HepG2 (cell line): Measurements from ENCODE around the gene ZKSCAN8. TPM values are rescaled to one million over a fixed set of nuclear protein-coding genes. Genes with fewer than 3 reads are reported as not detected.
"Not testable (repeated sequence)": the region's sequence is repeated elsewhere in the genome, so short reads cannot be mapped to it uniquely, and the experiment has no call there.

Experiments
- ATAC-seq: fragments of 200-7000 bp; cut with Tn5 transposase; 3 replicates; pipeline ENCODE4 v1.9.1; 2020; ENCODE audit warnings: mild to moderate bottlenecking, moderate library complexity
- BruUV-seq: library from RNA; stranded (reverse); fragments of 400-500 nt; replicated peaks from 2 replicates; lab custom pipeline; 2021; lab: Mats Ljungman, UMichigan
- CTCF ChIA-PET: fragments of 300-600 bp; formaldehyde crosslinking; extraction: SDS; loops from one replicate; lab custom pipeline; 2021; ENCODE audit warnings: low total read pairs, inconsistent platforms, low intra/inter-chr PET ratio; lab: Yijun Ruan, JAX
- POLR2A ChIA-PET: fragments of 350-600 bp; sonication (Branson Sonifier 250); formaldehyde crosslinking; loops from one replicate; lab custom pipeline; 2020; ENCODE audit warnings: antibody characterized with exemption, inconsistent platforms; lab: Yijun Ruan, JAX
- DNase-seq: peaks from one replicate; pipeline ENCODE4 v3.0.0-alpha.2; 2015; ENCODE audit warnings: low spot score
- FAIRE-seq: peaks from 3 replicates; lab custom pipeline; 2011; peaks lifted over from hg19 to GRCh38; lab: Jason Lieb, UNC
- H2AFZ ChIP-seq: one replicate; pipeline ENCODE4 v1.6.1; 2011; ENCODE audit warnings: low read length, inconsistent platforms
- H3K27ac ChIP-seq: fragments of 300-600 bp; 3 replicates; pipeline ENCODE4 v1.8.0; 2011; ENCODE audit warnings: mixed run types, mild to moderate bottlenecking, mixed read lengths, low read length, inconsistent platforms; ENCODE audit not compliant: insufficient read depth; ENCODE audit errors: extremely low read length
- H3K27me3 ChIP-seq, 2 experiments: fragments of 200-600 bp in 1 of 2; 2 replicates in 1 of 2; 3 replicates in 1 of 2; pipeline versions ENCODE4 v1.6.0 to v1.8.0; 2011; ENCODE audit warnings: low read length in 2 of 2, mild to moderate bottlenecking in 2 of 2, moderate library complexity in 2 of 2, inconsistent platforms in 1 of 2; ENCODE audit not compliant: insufficient read depth in 2 of 2, control insufficient read depth in 1 of 2
- H3K36me3 ChIP-seq, 2 experiments: fragments of 200-600 bp in 1 of 2; replicated peaks in 1 of 2; 2 replicates in 1 of 2; 3 replicates in 1 of 2; pipeline versions ENCODE4 v1.5.1 to v1.8.0; 2011; ENCODE audit warnings: low read length in 2 of 2, inconsistent platforms in 1 of 2; ENCODE audit not compliant: insufficient read depth in 2 of 2, control insufficient read depth in 1 of 2
- H3K4me1 ChIP-seq: 2 replicates; pipeline ENCODE4 v1.5.1; 2012; ENCODE audit warnings: low read length, inconsistent platforms; ENCODE audit not compliant: insufficient read depth
- H3K4me2 ChIP-seq: 2 replicates; pipeline ENCODE4 v1.6.0; 2011; ENCODE audit warnings: low read depth, low read length, inconsistent platforms
- H3K4me3 ChIP-seq, 3 experiments: fragments of 200-600 bp in 1 of 3; sonication (generic), shearing (Covaris generic) in 1 of 3; replicated peaks in 1 of 3; 2 replicates each; pipeline ENCODE4 v1.5.1; 2011 to 2016; ENCODE audit warnings: low read length in 3 of 3, inconsistent platforms in 2 of 3, low read depth in 2 of 3, mild to moderate bottlenecking in 2 of 3, control low read depth in 1 of 3, mixed read lengths in 1 of 3; ENCODE audit not compliant: insufficient read depth in 1 of 3
- H3K79me2 ChIP-seq: one replicate; pipeline ENCODE4 v1.6.1; 2011; ENCODE audit warnings: low read length, inconsistent platforms; ENCODE audit not compliant: insufficient read depth
- H3K9ac ChIP-seq: 2 replicates; pipeline ENCODE4 v1.6.0; 2011; ENCODE audit warnings: mild to moderate bottlenecking, low read depth, low read length, inconsistent platforms; ENCODE audit not compliant: insufficient read depth
- H3K9me3 ChIP-seq: 2 replicates; pipeline ENCODE4 v1.5.1; 2012; ENCODE audit warnings: mild to moderate bottlenecking, low read length
- H4K20me1 ChIP-seq: 2 replicates; pipeline ENCODE4 v1.6.0; 2011; ENCODE audit warnings: inconsistent platforms, mild to moderate bottlenecking, low read length, moderate library complexity; ENCODE audit not compliant: insufficient read depth
- ZBTB40 ChIP-seq, 2 experiments: fragments of 450-650 bp in 1 of 2; sonication (generic) in 1 of 2; formaldehyde crosslinking in 1 of 2; IDR thresholded peaks; 2 replicates each; pipeline versions ENCODE4 v1.6.1 to v1.8.0; 2016 to 2022; ENCODE audit warnings: antibody characterized with exemption in 1 of 2, mild to moderate bottlenecking in 1 of 2, missing genetic modification reagents in 1 of 2
- WGBS: methylation state at CpG from one replicate; pipeline ENCODE4 v1.1.6; 2017; ENCODE audit warnings: low lambda C conversion rate; 5-methylcytosine and 5-hydroxymethylcytosine counted together
- in situ Hi-C: cut with HindIII; loops from 2 replicates; pipeline ENCODE4 v1.10.0; 2017; ENCODE audit warnings: low pct_unique_long_range_greater_than_20kb; ENCODE audit not compliant: extremely low pct_ligation_motif_present
- intact Hi-C: fragments of 100-400 bp; cut with micrococcal nuclease; formaldehyde crosslinking; loops from one replicate; pipeline ENCODE4 v1.10.0; 2022; ENCODE audit not compliant: unreplicated experiment
- polyA plus RNA-seq, 8 experiments: library from polyadenylated mRNA; depleted of rRNA in 3 of 8; stranded (reverse) in 7 of 8; unstranded in 1 of 8; fragments of >200 nt; fragmentation: Illumina TruSeq in 4 of 8; extraction: Trizol in 4 of 8; gene quantifications; 2 replicates each; pipeline versions ENCODE4 v1.2.1 to v1.2.3, GENCODE V29; 2011 to 2016; ENCODE audit warnings: low read depth in 4 of 8, missing spikeins in 1 of 8, mixed read lengths in 1 of 8; ENCODE audit not compliant: insufficient read depth in 1 of 8
- total RNA-seq, 5 experiments: library from RNA; depleted of rRNA; stranded (reverse); fragments of >200 nt; fragmentation: Illumina TruSeq; extraction: Trizol; gene quantifications; 2 replicates each; pipeline ENCODE4 v1.2.3, GENCODE V29; 2016; ENCODE audit warnings: low read depth in 1 of 5
- TF ChIP-seq, protein P1 (sequence below): sonication (generic); formaldehyde crosslinking; IDR thresholded peaks from 2 replicates; pipeline ENCODE4 v1.4.0; 2020; ENCODE audit warnings: missing genetic modification reagents, borderline replicate concordance

ZKSCAN8 gene
- total and polyA plus RNA-seq, 2 of the 13 experiments (the other 11 are each of a cell fraction or from before 2014, with no cell fraction given) = 12.4 to 20.9 TPM

DNA sequence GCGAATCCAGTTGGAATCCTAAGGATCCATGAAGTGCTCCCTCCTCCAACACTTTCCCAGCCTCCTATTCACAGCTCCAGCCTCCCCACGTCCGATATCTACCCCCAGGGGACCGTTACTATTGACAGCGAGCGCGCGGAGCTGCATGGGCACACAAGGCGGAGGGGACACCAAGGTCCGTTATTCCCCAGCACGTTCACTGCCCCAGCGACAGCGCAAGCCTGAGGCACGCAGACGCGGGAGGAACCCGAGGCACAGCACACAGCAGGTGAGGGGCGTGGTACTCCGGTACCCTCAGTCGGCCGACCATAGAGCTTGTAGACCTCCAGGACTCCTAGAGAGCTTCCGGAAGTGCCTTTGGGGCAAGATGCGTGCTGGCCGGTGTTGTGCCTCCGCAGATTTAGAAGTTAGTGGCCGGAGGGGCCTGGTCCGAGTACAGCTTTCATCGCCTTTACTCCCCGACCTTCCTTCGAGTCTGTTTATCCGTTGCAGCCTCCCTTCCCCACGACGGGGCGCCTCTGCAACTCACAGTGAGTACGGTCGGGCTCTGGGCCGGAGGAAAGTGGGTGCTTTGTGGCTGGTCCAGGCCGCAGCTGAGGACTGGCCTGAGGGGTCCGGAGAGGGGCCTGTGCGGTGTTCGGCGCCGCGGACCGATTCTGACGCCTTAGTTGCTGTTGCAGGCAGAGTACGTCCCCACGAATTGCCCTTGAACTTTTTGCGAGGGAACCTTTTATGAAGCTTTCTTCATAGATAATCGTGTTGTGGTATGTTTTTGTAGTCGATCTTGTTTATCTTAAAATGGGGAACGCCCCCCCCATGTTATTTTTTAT, at the start of gene ZKSCAN8 (continued):
- TF ChIP-seq ZBTB40 (IDR thresholded peaks at IDR 0.05) (peak; percentile 54), ZBTB40 (CRISPR knock-in tag; IDR thresholded peaks at IDR 0.05) (peak; percentile 95)
- TF ChIP-seq, protein P1, sequence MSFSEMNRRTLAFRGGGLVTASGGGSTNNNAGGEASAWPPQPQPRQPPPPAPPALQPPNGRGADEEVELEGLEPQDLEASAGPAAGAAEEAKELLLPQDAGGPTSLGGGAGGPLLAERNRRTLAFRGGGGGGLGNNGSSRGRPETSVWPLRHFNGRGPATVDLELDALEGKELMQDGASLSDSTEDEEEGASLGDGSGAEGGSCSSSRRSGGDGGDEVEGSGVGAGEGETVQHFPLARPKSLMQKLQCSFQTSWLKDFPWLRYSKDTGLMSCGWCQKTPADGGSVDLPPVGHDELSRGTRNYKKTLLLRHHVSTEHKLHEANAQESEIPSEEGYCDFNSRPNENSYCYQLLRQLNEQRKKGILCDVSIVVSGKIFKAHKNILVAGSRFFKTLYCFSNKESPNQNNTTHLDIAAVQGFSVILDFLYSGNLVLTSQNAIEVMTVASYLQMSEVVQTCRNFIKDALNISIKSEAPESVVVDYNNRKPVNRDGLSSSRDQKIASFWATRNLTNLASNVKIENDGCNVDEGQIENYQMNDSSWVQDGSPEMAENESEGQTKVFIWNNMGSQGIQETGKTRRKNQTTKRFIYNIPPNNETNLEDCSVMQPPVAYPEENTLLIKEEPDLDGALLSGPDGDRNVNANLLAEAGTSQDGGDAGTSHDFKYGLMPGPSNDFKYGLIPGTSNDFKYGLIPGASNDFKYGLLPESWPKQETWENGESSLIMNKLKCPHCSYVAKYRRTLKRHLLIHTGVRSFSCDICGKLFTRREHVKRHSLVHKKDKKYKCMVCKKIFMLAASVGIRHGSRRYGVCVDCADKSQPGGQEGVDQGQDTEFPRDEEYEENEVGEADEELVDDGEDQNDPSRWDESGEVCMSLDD (CRISPR knock-in tag) = peak; percentile 49; the same call in 1 of the 2 replicates
- TF ChIP-seq, all 625 proteins: peak for 449

DNA sequence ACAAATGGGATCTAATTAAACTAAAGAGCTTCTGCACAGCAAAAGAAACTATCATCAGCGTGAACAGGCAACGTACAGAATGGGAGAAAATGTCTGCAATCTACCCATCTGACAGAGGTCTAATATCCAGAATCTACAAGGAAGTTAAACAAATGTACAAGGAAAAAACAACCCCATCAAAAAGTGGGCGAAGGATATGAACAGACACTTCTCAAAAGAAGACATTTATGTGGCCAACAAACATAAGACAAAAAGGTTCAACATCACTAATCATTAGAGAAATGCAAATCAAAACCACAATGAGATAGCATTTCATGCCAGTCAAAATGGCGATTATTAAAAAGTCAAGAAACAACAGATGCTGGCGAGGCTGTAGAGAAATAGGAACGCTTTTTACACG, 39.5 kb upstream of the ZKSCAN8 start:
- H3K27me3 ChIP-seq, H3K27ac ChIP-seq, H3K36me3 ChIP-seq, FAIRE-seq, H3K9ac ChIP-seq, intact Hi-C loops, H4K20me1 ChIP-seq, ATAC-seq, H3K9me3 ChIP-seq, H3K79me2 ChIP-seq, in situ Hi-C loops, BruUV-seq, CTCF ChIA-PET, H3K4me2 ChIP-seq, H3K4me3 ChIP-seq, DNase-seq, POLR2A ChIA-PET, H2AFZ ChIP-seq: not testable (repeated sequence)
- peaks cover 15% of the 10 kb centered on the region for H3K4me1 ChIP-seq
- 36% methylated on average over 7 of the region's 7 CpGs for WGBS
